ENCODE data around the gene RBM8A.

Gene RBM8A

DNA sequence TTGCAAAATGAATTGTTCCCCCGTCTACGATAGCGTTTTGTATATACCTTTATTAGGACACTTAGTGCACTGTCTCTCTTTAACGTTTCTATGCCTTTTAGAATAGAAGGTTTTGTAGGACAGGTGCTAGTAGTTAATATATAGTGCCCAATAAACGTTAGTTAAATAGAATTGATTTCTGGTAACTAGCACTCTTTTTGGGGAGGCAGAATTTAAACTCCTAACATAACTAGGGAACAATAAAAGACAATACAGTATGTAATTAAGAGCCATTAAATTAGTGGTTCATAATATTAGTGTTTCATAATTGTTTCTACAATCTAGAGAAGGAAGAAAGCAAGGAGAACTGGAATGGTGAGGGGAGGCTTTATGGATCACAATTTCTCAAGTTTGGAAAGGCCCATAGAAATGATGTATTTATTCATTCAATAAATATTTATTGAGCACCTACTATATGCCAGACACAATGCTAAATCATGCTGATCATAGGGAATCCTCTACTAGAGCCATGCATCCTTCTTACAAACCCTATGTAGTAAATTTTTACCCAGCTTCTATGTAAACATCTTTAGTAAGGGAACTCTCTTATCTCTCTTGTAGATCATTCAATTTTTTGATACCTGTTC is 37.9 kb upstream of the RBM8A start:
- H3K27ac ChIP-seq (ENCODE audit: low read depth, low read length, poor library complexity, severe bottlenecking): peak overlapping the region; percentile 67

DNA sequence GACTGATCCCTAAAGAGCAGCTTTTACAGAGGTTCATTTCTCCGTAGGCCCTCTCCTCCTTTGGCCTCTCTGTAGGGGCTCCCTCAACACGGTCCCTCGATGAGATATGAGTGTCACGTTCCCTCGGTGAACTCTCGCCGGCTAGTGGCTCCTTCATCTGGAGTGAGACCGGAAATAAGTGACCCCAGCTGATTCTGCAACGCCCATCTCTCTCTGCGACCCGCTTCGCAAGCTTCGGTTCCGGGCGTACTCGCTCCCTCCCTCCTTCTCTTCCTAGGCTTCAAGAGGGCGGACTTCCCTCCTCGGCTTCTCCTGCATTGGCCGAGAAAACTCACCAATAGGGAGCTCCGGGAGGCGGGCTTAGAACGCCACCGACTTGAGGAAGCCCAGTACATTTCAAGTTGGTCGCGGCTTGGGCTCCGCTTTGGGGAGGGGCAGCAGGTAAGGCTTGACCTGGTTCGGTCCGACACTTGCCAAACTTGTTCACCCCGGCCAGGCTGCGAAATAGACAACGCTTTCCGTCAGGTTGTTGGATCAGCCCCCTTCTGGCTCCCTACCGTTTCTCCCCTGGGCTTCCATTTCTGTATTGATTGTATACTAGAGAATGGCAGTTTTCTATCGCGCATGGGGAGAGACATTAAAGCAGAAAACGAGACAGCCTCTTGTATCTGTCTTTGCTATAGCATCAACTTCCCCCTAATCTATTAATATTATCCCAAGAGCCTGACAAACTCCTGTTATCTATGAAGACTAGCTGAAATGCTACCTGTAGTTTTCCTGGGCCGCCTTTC is 37.2 kb upstream of the RBM8A start, which contains the start of the genes ANKRD34A and POLR3GL:
Gene ANKRD34A (minus strand): TSS at position 248 of the 791 bp plus-strand sequence. CDS start 2,816 bp downstream, outside the sequence.
Gene POLR3GL (plus strand): TSS at position 363 of the 791 bp plus-strand sequence. CDS start 10,176 bp downstream, outside the sequence.
- no peak within 1 kb of the TSS for H2AFZ ChIP-seq (ENCODE audit: low read length)
- peak within 1 kb of the TSS; percentile 75 for H3K4me2 ChIP-seq (ENCODE audit: low read length)
- H3K9me3 ChIP-seq (ENCODE audit: low read length): peaks cover 6% of the 10 kb centered on the region; the same call in 1 of the 2 replicates
- H3K27me3 ChIP-seq (ENCODE audit: insufficient read depth, low read length): no peaks in the 10 kb centered on the region
- H3K27ac ChIP-seq (ENCODE audit: low read depth, low read length, poor library complexity, severe bottlenecking): peak within 1 kb of the TSS; percentile 80
- no peak for TF ChIP-seq EZH2 (IDR thresholded peaks at IDR 0.05; ENCODE audit: borderline replicate concordance, low read length)
- TF ChIP-seq, protein P1, sequence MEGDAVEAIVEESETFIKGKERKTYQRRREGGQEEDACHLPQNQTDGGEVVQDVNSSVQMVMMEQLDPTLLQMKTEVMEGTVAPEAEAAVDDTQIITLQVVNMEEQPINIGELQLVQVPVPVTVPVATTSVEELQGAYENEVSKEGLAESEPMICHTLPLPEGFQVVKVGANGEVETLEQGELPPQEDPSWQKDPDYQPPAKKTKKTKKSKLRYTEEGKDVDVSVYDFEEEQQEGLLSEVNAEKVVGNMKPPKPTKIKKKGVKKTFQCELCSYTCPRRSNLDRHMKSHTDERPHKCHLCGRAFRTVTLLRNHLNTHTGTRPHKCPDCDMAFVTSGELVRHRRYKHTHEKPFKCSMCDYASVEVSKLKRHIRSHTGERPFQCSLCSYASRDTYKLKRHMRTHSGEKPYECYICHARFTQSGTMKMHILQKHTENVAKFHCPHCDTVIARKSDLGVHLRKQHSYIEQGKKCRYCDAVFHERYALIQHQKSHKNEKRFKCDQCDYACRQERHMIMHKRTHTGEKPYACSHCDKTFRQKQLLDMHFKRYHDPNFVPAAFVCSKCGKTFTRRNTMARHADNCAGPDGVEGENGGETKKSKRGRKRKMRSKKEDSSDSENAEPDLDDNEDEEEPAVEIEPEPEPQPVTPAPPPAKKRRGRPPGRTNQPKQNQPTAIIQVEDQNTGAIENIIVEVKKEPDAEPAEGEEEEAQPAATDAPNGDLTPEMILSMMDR (IDR thresholded peaks at IDR 0.05; ENCODE audit: low read length): no peak
- peak within 1 kb of the TSS; percentile 71 for H3K4me3 ChIP-seq (ENCODE audit: low read depth, low read length, poor library complexity, severe bottlenecking)
- H3F3A ChIP-seq (ENCODE audit: insufficient read depth, low read length): no peaks in the 10 kb centered on the region
- H3K9ac ChIP-seq (ENCODE audit: low read length): peak within 1 kb of the TSS; percentile 78
- H4K20me1 ChIP-seq (ENCODE audit: insufficient read depth, low read length): no peaks in the 10 kb centered on the region
- H3K79me2 ChIP-seq (ENCODE audit: insufficient read depth, low read length): no peaks in the 10 kb centered on the region; the same call in 1 of the 2 replicates
- H3K4me1 ChIP-seq (ENCODE audit: insufficient read depth, low read length, severe bottlenecking): peaks cover 47% of the 10 kb centered on the region
- peaks cover 7% of the 10 kb centered on the region for H3K36me3 ChIP-seq (ENCODE audit: insufficient read depth, low read length)
- no peaks in the 10 kb centered on the region for H3K9me2 ChIP-seq (ENCODE audit: low read depth, low read length)

More for the DNA sequence above, 37.9 kb upstream of the RBM8A start:
- Histone ChIP-seq H3K9ac (ENCODE audit: low read length) (peak overlapping the region; percentile 74), H3K36me3 (ENCODE audit: insufficient read depth, low read length) (peaks cover 7% of the 10 kb centered on the region), H3K4me1 (ENCODE audit: insufficient read depth, low read length, severe bottlenecking) (peaks cover 40% of the 10 kb centered on the region), H3K4me2 (ENCODE audit: low read length) (peak overlapping the region; percentile 75), H3K4me3 (ENCODE audit: low read depth, low read length, poor library complexity, severe bottlenecking) (peak overlapping the region; percentile 71), H3K9me2 (ENCODE audit: low read depth, low read length) (no peaks in the 10 kb centered on the region), H2AFZ (ENCODE audit: low read length) (no peak overlapping the region), H3K79me2 (ENCODE audit: insufficient read depth, low read length) (no peaks in the 10 kb centered on the region; the same call in 1 of the 2 replicates), H4K20me1 (ENCODE audit: insufficient read depth, low read length) (no peaks in the 10 kb centered on the region), H3F3A (ENCODE audit: insufficient read depth, low read length) (no peaks in the 10 kb centered on the region), H3K27me3 (ENCODE audit: insufficient read depth, low read length) (no peaks in the 10 kb centered on the region), H3K9me3 (ENCODE audit: low read length) (peaks cover 6% of the 10 kb centered on the region; the same call in 1 of the 2 replicates)
- no peak for TF ChIP-seq EZH2 (IDR thresholded peaks at IDR 0.05; ENCODE audit: borderline replicate concordance, low read length)
- TF ChIP-seq, protein P1 (IDR thresholded peaks at IDR 0.05; ENCODE audit: low read length): no peak

DNA sequence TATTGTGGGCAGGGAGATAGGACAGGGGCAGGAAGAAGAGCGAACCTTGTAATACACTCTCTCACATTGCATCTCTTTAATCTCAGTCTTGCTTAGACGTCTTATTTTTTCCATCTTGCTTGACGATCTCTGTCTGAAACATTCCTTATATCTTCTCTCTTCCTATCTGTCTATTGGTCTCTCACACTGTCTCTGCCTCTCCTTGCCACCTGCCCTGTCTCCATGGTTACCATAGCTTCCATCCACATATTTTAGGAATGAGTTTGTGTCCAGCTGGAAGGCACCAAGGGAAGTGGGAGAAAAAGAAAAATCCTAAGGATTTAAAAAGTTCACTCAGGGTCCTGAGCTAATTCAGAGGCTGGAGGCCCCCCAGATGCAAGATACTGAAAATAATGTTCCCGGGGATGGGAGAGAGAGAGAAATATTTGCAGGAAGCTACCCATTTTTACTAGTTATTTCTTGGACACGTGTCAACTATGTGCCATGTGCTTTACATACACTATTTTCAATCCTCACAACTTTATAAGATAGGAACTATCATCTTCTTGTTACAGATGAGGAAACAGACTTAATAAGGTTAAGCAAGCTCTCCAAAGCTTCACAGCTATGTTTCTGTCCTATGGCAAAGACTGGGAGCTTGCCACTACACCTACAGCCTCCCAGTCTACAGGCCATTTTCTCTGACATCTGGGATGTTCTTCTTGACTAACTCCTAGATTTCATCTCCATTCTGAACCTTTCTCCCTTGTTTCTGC is 36.2 kb upstream of the RBM8A start:
- no peak overlapping the region for H2AFZ ChIP-seq (ENCODE audit: low read length)
- H3K4me3 ChIP-seq (ENCODE audit: low read depth, low read length, poor library complexity, severe bottlenecking): peak overlapping the region; percentile 71
- TF ChIP-seq EZH2 (IDR thresholded peaks at IDR 0.05; ENCODE audit: borderline replicate concordance, low read length): no peak
- TF ChIP-seq, protein P1 (IDR thresholded peaks at IDR 0.05; ENCODE audit: low read length): no peak
- 0 out of 2 replicates have a peak, but pooled peaks cover 2% of the 10 kb centered on the region for H3F3A ChIP-seq (ENCODE audit: insufficient read depth, low read length)
- H3K4me2 ChIP-seq (ENCODE audit: low read length): peak overlapping the region; percentile 75
- H3K27ac ChIP-seq (ENCODE audit: low read depth, low read length, poor library complexity, severe bottlenecking): peak overlapping the region; percentile 80
- H3K9me3 ChIP-seq (ENCODE audit: low read length): peaks cover 6% of the 10 kb centered on the region; the same call in 1 of the 2 replicates
- no peaks in the 10 kb centered on the region for H3K27me3 ChIP-seq (ENCODE audit: insufficient read depth, low read length)
- peak overlapping the region; percentile 78 for H3K9ac ChIP-seq (ENCODE audit: low read length)
- H3K9me2 ChIP-seq (ENCODE audit: low read depth, low read length): no peaks in the 10 kb centered on the region
- no peaks in the 10 kb centered on the region for H4K20me1 ChIP-seq (ENCODE audit: insufficient read depth, low read length)
- H3K79me2 ChIP-seq (ENCODE audit: insufficient read depth, low read length): no peaks in the 10 kb centered on the region; the same call in 1 of the 2 replicates
- H3K36me3 ChIP-seq (ENCODE audit: insufficient read depth, low read length): peaks cover 7% of the 10 kb centered on the region
- H3K4me1 ChIP-seq (ENCODE audit: insufficient read depth, low read length, severe bottlenecking): peaks cover 58% of the 10 kb centered on the region

All from OCI-LY1 (cell line).